ENCODE data around the gene POU4F3. TPM values are rescaled to one million over a fixed set of nuclear protein-coding genes. Genes with fewer than 3 reads are reported as not detected.

Gene POU4F3
- total RNA-seq, 1 experiment from 2014 or later, result not detected

GRCh38 chr5:146342519-146342881, 3.9 kb downstream of the POU4F3 start:
- POLR2A ChIA-PET, result no interaction called here

More at GRCh38 chr5:146342519-146342881, 3.9 kb downstream of the POU4F3 start:
- Mint-ChIP-seq H3K9me3 (no peaks in the 10 kb centered on the region), H3K36me3 (no peaks in the 10 kb centered on the region; the same call in 1 of the 2 replicates), H3K4me1 (peaks cover 58% of the 10 kb centered on the region), H3K4me3 (peak overlapping the region; percentile 52), H3K27ac (no peak overlapping the region), H3K27me3 (ENCODE audit: low read depth) (peaks cover 100% of the 10 kb centered on the region)
- DNase-seq (ENCODE audit: low spot score), result no peak
- ATAC-seq, result no peak
- no peak for TF ChIP-seq RORB (CRISPR knock-in tag; IDR thresholded peaks at IDR 0.05)
- no peak for TF ChIP-seq TEAD4 (CRISPR knock-in tag; IDR thresholded peaks at IDR 0.05)
- no peak for TF ChIP-seq ELF4 (CRISPR knock-in tag; IDR thresholded peaks at IDR 0.05; ENCODE audit: low read depth)
- TF ChIP-seq AFF4 (CRISPR knock-in tag; IDR thresholded peaks at IDR 0.05; ENCODE audit: borderline replicate concordance), result no peak
- no peak for TF ChIP-seq ZNF532 (CRISPR knock-in tag; IDR thresholded peaks at IDR 0.05; ENCODE audit: borderline replicate concordance)
- no peak for TF ChIP-seq ZNF416 (CRISPR knock-in tag; IDR thresholded peaks at IDR 0.05)
- TF ChIP-seq IRF1 (CRISPR knock-in tag; IDR thresholded peaks at IDR 0.05), result no peak
- no peak for TF ChIP-seq ZBTB43 (CRISPR knock-in tag; IDR thresholded peaks at IDR 0.05)
- TF ChIP-seq ZNF138 (CRISPR knock-in tag; conservative IDR thresholded peaks at IDR 0.05), result no peak
- no peak for TF ChIP-seq IRF2 (CRISPR knock-in tag; IDR thresholded peaks at IDR 0.05; ENCODE audit: borderline replicate concordance, low read depth)
- TF ChIP-seq ESRRA (CRISPR knock-in tag; IDR thresholded peaks at IDR 0.05; ENCODE audit: borderline replicate concordance), result no peak
- TF ChIP-seq, protein P1, sequence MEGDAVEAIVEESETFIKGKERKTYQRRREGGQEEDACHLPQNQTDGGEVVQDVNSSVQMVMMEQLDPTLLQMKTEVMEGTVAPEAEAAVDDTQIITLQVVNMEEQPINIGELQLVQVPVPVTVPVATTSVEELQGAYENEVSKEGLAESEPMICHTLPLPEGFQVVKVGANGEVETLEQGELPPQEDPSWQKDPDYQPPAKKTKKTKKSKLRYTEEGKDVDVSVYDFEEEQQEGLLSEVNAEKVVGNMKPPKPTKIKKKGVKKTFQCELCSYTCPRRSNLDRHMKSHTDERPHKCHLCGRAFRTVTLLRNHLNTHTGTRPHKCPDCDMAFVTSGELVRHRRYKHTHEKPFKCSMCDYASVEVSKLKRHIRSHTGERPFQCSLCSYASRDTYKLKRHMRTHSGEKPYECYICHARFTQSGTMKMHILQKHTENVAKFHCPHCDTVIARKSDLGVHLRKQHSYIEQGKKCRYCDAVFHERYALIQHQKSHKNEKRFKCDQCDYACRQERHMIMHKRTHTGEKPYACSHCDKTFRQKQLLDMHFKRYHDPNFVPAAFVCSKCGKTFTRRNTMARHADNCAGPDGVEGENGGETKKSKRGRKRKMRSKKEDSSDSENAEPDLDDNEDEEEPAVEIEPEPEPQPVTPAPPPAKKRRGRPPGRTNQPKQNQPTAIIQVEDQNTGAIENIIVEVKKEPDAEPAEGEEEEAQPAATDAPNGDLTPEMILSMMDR (IDR thresholded peaks at IDR 0.05), result no peak
- no peak for TF ChIP-seq E2F5 (CRISPR knock-in tag; IDR thresholded peaks at IDR 0.05)
- TF ChIP-seq ZBTB21 (CRISPR knock-in tag; IDR thresholded peaks at IDR 0.05; ENCODE audit: borderline replicate concordance), result no peak
- TF ChIP-seq PRRX2 (CRISPR knock-in tag; IDR thresholded peaks at IDR 0.05), result no peak
- CTCF ChIA-PET, result interaction anchor here (0.5 kb wide), 1 partner anchor 117 kb away, joined by 3 read pairs; no protein-coding TSS in a partner anchor

All from WTC11 (cell line).